DND-41 (cell line): ENCODE measurements around the gene PAK1.

ENCODE experiments used
- ATAC-seq: fragments of 200-7000 bp; cut with Tn5 transposase; 3 replicates; pipeline ENCODE4 v1.9.1; 2021; ENCODE audit warnings: low read depth; ENCODE audit not compliant: insufficient read depth
- DNase-seq: peaks from one replicate; pipeline ENCODE4 v3.0.0-alpha.2; 2020
- H2AFZ ChIP-seq: 2 replicates; pipeline ENCODE4 v1.6.0; 2012; ENCODE audit warnings: low read depth, low read length
- H3K27ac ChIP-seq: 2 replicates; pipeline ENCODE4 v1.5.1; 2012; ENCODE audit warnings: low read length, inconsistent platforms
- H3K27me3 ChIP-seq: fragments of 200-600 bp; sonication (generic); 2 replicates; pipeline ENCODE4 v1.6.0; 2012; ENCODE audit warnings: low read length, mild to moderate bottlenecking, inconsistent platforms; ENCODE audit not compliant: insufficient read depth, poor library complexity
- H3K36me3 ChIP-seq: 2 replicates; pipeline ENCODE4 v1.5.1; 2012; ENCODE audit warnings: low read length, inconsistent platforms; ENCODE audit not compliant: insufficient read depth
- H3K4me1 ChIP-seq: 2 replicates; pipeline ENCODE4 v1.5.1; 2012; ENCODE audit warnings: mild to moderate bottlenecking, low read length; ENCODE audit not compliant: insufficient read depth
- H3K4me2 ChIP-seq: 2 replicates; pipeline ENCODE4 v1.6.0; 2012; ENCODE audit warnings: mild to moderate bottlenecking, moderate library complexity, low read length, inconsistent platforms; ENCODE audit not compliant: insufficient read depth
- H3K4me3 ChIP-seq, 2 experiments: fragments of 200-600 bp in 1 of 2; shearing (Covaris generic) in 1 of 2; 2 replicates each; pipeline ENCODE4 v1.5.1; 2012 to 2016; ENCODE audit warnings: inconsistent platforms in 2 of 2, low read length in 2 of 2, mild to moderate bottlenecking in 2 of 2, low read depth in 1 of 2, moderate library complexity in 1 of 2
- H3K79me2 ChIP-seq: 2 replicates; pipeline ENCODE4 v1.6.0; 2012; ENCODE audit warnings: low read length, inconsistent platforms; ENCODE audit not compliant: insufficient read depth
- H3K9ac ChIP-seq: 2 replicates; pipeline ENCODE4 v1.6.0; 2012; ENCODE audit warnings: low read depth, mild to moderate bottlenecking, inconsistent platforms, low read length, moderate library complexity
- H3K9me3 ChIP-seq: 2 replicates; pipeline ENCODE4 v1.5.1; 2012; ENCODE audit warnings: low read length, moderate library complexity, mild to moderate bottlenecking, inconsistent platforms; ENCODE audit not compliant: insufficient read depth, severe bottlenecking
- H4K20me1 ChIP-seq: 2 replicates; pipeline ENCODE4 v1.6.0; 2012; ENCODE audit warnings: low read length; ENCODE audit not compliant: insufficient read depth
- EZH2 ChIP-seq: IDR thresholded peaks from 3 replicates; pipeline ENCODE4 v1.6.1; 2012; ENCODE audit warnings: borderline replicate concordance, low read depth, mild to moderate bottlenecking, moderate library complexity, low read length, inconsistent platforms; ENCODE audit not compliant: severe bottlenecking
- TF ChIP-seq, protein P1 (sequence below): IDR thresholded peaks from 2 replicates; pipeline ENCODE4 v1.5.1; 2012; ENCODE audit warnings: borderline replicate concordance, low read length, moderate library complexity, mild to moderate bottlenecking; ENCODE audit not compliant: poor library complexity, severe bottlenecking; ENCODE audit errors: extremely low read depth

PAK1 gene

DNA sequence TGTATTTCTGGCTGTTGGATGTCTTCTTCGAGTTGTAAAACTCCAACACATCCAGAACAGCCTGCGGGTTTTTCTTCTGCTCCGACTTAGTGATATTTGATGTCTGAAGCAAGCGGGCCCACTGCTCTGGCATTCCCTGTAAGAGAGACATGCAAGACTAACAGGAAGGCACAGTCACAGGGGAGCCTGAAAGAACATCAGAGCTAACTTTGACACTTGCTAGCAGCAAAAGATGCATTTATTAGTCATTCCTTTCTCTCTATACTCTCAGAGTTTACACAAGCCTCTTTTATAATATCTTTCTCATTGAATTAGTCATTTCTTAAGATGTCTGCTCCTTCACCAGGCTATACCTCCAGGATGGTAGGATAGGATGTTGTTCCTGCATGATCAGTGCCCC, 94.6 kb downstream of the PAK1 start:
- Histone ChIP-seq H3K27me3 (no peaks in the 10 kb centered on the region), H3K9me3 (no peaks in the 10 kb centered on the region), H2AFZ (no peak overlapping the region), H3K4me1 (no peaks in the 10 kb centered on the region), H4K20me1 (no peaks in the 10 kb centered on the region), H3K79me2 (no peaks in the 10 kb centered on the region), H3K9ac (no peak overlapping the region), H3K4me2 (no peak overlapping the region), H3K27ac (no peak overlapping the region), H3K4me3 (no peak overlapping the region), H3K36me3 (peaks cover 31% of the 10 kb centered on the region)
- no peak for TF ChIP-seq EZH2
- TF ChIP-seq, protein P1, sequence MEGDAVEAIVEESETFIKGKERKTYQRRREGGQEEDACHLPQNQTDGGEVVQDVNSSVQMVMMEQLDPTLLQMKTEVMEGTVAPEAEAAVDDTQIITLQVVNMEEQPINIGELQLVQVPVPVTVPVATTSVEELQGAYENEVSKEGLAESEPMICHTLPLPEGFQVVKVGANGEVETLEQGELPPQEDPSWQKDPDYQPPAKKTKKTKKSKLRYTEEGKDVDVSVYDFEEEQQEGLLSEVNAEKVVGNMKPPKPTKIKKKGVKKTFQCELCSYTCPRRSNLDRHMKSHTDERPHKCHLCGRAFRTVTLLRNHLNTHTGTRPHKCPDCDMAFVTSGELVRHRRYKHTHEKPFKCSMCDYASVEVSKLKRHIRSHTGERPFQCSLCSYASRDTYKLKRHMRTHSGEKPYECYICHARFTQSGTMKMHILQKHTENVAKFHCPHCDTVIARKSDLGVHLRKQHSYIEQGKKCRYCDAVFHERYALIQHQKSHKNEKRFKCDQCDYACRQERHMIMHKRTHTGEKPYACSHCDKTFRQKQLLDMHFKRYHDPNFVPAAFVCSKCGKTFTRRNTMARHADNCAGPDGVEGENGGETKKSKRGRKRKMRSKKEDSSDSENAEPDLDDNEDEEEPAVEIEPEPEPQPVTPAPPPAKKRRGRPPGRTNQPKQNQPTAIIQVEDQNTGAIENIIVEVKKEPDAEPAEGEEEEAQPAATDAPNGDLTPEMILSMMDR = no peak
- DNase-seq = no peak
- ATAC-seq = no peak

DNA sequence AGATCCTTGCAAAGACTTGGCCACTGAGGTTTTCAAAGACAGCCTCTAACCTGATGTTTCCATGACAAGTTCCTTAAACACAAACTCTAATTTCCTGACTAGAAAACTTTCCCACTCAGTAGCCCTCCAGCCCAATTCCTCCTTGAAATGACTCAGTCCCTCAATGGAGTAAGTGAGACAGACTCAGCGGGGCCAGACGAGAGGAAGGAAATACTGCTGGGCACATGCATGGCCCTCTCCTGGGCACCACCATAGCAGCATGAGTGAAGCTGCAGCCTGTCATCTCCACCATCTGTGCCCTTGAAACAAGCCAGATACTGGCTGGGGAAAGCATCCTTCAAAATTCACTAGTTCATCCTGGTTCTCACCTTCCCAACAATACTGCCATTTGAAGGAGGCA, 96.2 kb downstream of the PAK1 start:
- Histone ChIP-seq H3K79me2 (no peaks in the 10 kb centered on the region), H3K36me3 (peaks cover 35% of the 10 kb centered on the region), H3K4me1 (no peaks in the 10 kb centered on the region), H3K4me2 (no peak overlapping the region), H3K27me3 (no peaks in the 10 kb centered on the region), H2AFZ (no peak overlapping the region), H3K9me3 (no peaks in the 10 kb centered on the region), H3K4me3 (no peak overlapping the region), H3K27ac (no peak overlapping the region), H3K9ac (no peak overlapping the region), H4K20me1 (no peaks in the 10 kb centered on the region)
- no peak for DNase-seq
- TF ChIP-seq, protein P1 = no peak
- no peak for TF ChIP-seq EZH2
- ATAC-seq = no peak

DNA sequence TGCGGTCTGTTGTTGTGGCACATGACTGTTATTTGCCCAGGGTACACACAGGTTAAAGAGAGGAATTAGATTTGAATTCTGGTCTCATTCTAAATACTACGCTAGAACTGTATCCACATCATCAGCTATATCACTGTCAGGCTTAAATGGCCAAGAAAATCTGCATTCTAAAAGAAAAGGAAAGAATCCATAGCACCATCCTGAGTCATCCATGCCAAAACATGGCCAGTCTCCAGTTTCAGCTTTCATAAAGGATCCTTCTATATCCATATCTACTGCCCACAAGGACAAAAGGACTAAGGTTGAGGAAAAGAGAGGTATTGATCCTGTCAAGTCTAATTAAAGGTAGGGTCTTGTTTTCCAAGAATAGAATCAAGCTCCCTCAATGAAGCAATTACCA, 98.8 kb downstream of the PAK1 start:
- no peak for TF ChIP-seq EZH2
- TF ChIP-seq, protein P1 = no peak
- no peak overlapping the region for H3K9ac ChIP-seq
- H3K27ac ChIP-seq = no peak overlapping the region
- DNase-seq (no peak), ATAC-seq (no peak)
- no peak overlapping the region for H3K4me2 ChIP-seq
- no peaks in the 10 kb centered on the region for H3K9me3 ChIP-seq
- H3K4me1 ChIP-seq = no peaks in the 10 kb centered on the region
- H2AFZ ChIP-seq = no peak overlapping the region
- no peaks in the 10 kb centered on the region for H4K20me1 ChIP-seq
- H3K79me2 ChIP-seq = no peaks in the 10 kb centered on the region
- H3K4me3 ChIP-seq = no peak overlapping the region
- no peaks in the 10 kb centered on the region for H3K27me3 ChIP-seq
- peaks cover 47% of the 10 kb centered on the region for H3K36me3 ChIP-seq

DNA sequence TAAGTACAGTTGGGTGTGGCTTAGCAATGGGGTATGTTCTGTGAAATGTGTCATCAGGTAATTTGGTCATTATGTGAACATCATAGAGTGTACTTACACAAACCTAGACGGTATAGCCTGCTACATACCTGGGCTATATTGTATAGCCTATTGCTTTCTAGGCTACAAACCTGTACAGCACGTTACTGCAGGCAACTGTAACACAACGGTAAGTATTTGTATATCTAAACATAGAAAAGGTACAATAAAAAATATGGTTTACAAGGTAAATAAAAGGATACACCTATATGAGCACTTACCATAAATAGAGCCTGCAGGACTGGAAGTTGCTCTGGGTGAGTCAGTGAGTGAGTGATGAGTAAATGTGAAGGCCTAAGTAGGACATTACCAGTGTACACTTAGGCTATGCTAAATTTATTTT, 99.3 kb downstream of the PAK1 start:
- H3K79me2 ChIP-seq = no peaks in the 10 kb centered on the region
- no peaks in the 10 kb centered on the region for H3K9me3 ChIP-seq
- H3K4me3 ChIP-seq = no peak overlapping the region
- no peak overlapping the region for H3K4me2 ChIP-seq
- no peaks in the 10 kb centered on the region for H3K27me3 ChIP-seq
- no peak overlapping the region for H3K9ac ChIP-seq
- H3K36me3 ChIP-seq = peaks cover 46% of the 10 kb centered on the region
- H3K27ac ChIP-seq = no peak overlapping the region
- ATAC-seq (no peak), DNase-seq (no peak)
- no peaks in the 10 kb centered on the region for H4K20me1 ChIP-seq
- H2AFZ ChIP-seq = no peak overlapping the region
- no peak for TF ChIP-seq EZH2
- TF ChIP-seq, protein P1 = no peak
- no peaks in the 10 kb centered on the region for H3K4me1 ChIP-seq
